RWPE1 (cell line): ENCODE measurements around the gene TNNI2.

Experiments
- CTCF ChIA-PET: fragments of 350-600 bp; sonication (Branson Sonifier 250); formaldehyde crosslinking; extraction: SDS; loops from one replicate; lab custom pipeline; 2021; lab: Yijun Ruan, JAX
- POLR2A ChIA-PET: fragments of 400-600 bp; formaldehyde crosslinking; extraction: SDS; loops from one replicate; lab custom pipeline; 2020; ENCODE audit warnings: antibody characterized with exemption; ENCODE audit not compliant: low non-redundant PET; lab: Yijun Ruan, JAX
- DNase-seq: peaks from one replicate; pipeline ENCODE4 v3.0.0; 2012; ENCODE audit warnings: low spot score
- H3K27ac ChIP-seq: fragments of 450-650 bp; 2 replicates; pipeline ENCODE4 v1.5.1; 2017
- TF ChIP-seq, protein P1 (sequence below): fragments of 450-650 bp; conservative IDR thresholded peaks from 2 replicates; pipeline ENCODE4 v1.5.1; 2017; ENCODE audit warnings: low read depth, mild to moderate bottlenecking

Gene TNNI2

GRCh38 chr11:1814691-1815090 is 24.1 kb upstream of the TNNI2 start:
- CTCF ChIA-PET, result no interaction called here
- POLR2A ChIA-PET, result no interaction called here

DNA sequence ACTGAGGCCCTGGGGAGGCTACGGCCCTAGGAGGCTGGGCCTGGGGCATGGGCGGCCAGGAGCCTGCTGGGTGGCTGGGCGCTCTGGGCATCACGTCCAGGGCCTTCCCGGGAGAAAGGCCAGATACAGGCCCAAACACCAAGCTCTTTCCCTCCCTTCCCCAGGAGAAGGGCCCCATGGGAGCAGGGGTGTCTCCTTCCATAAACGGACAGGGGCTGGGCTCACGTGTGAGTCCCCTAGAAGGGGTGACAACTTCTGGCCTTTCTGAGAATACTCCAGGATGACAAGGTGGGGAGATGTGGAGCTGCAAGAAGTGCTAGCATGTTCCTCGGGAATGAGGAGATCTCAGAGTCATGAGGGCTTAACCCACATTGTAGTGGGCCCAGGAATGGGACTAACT is 23.5 kb upstream of the TNNI2 start:
- POLR2A ChIA-PET, result no interaction called here
- DNase-seq, result no peak
- H3K27ac ChIP-seq, result no peak overlapping the region
- TF ChIP-seq, protein P1, sequence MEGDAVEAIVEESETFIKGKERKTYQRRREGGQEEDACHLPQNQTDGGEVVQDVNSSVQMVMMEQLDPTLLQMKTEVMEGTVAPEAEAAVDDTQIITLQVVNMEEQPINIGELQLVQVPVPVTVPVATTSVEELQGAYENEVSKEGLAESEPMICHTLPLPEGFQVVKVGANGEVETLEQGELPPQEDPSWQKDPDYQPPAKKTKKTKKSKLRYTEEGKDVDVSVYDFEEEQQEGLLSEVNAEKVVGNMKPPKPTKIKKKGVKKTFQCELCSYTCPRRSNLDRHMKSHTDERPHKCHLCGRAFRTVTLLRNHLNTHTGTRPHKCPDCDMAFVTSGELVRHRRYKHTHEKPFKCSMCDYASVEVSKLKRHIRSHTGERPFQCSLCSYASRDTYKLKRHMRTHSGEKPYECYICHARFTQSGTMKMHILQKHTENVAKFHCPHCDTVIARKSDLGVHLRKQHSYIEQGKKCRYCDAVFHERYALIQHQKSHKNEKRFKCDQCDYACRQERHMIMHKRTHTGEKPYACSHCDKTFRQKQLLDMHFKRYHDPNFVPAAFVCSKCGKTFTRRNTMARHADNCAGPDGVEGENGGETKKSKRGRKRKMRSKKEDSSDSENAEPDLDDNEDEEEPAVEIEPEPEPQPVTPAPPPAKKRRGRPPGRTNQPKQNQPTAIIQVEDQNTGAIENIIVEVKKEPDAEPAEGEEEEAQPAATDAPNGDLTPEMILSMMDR, result no peak
- CTCF ChIA-PET, result no interaction called here

More at GRCh38 chr11:1814691-1815090, 24.1 kb upstream of the TNNI2 start:
- no peak for DNase-seq
- TF ChIP-seq, protein P1, result no peak
- H3K27ac ChIP-seq, result no peak overlapping the region

GRCh38 chr11:1815751-1816150 is 23.0 kb upstream of the TNNI2 start:
- TF ChIP-seq, protein P1, result no peak
- POLR2A ChIA-PET, result no interaction called here
- DNase-seq, result no peak
- H3K27ac ChIP-seq, result no peak overlapping the region
- CTCF ChIA-PET, result interaction anchor here (0.6 kb wide), 2 partner anchors 8 to 43 kb away, joined by 3 read pairs; no protein-coding TSS in a partner anchor

DNA sequence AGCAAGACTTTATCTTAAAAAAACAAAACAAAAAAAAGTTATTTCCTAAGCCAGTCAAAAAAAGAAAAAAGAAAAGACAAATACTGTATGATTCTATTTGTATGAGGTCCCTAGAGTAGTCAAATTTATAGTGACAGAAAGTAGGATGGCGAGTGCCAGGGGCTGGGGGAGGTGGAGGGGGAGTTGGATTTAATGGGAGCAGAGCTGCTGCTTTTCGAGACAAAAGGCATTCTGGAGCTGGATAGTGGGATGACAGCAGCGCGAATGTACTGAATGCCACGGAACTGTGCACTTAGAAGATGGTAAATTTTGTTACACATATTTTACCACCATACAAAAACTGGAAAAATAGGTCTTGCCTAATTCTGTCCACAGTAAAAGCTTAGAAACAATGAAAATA is 21.8 kb upstream of the TNNI2 start:
- ChIA-PET CTCF (interaction anchor here (0.5 to 0.6 kb wide), 2 partner anchors 15 to 242 kb away, joined by 3 read pairs; no protein-coding TSS in a partner anchor), POLR2A (no interaction called here)
- no peak for DNase-seq
- TF ChIP-seq, protein P1, result no peak
- no peak overlapping the region for H3K27ac ChIP-seq

DNA sequence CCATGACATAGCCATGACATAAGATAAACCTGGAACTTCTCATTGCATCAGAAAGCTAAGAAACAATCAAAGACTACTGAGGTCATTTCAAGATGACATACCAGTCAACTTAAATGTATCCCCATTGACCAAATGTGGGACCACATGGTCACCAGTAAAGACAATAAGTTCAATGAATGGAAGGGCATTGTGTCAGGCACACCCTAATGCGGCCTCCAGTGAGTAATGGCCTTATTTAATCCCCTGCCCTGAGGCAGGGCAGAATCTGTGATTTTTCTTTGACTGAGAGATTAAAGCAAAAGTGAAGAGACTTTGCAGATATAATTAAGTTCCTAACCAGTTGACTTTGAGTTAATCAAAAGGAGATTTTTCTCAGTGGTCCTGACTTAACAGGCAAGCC is 21.3 kb upstream of the TNNI2 start:
- CTCF ChIA-PET, result interaction anchor here (0.5 to 0.6 kb wide), 2 partner anchors 166 to 243 kb away, joined by 3 read pairs; no protein-coding TSS in a partner anchor
- TF ChIP-seq, protein P1, result no peak
- H3K27ac ChIP-seq, result no peak overlapping the region
- DNase-seq, result peak; percentile 44
- POLR2A ChIA-PET, result no interaction called here

DNA sequence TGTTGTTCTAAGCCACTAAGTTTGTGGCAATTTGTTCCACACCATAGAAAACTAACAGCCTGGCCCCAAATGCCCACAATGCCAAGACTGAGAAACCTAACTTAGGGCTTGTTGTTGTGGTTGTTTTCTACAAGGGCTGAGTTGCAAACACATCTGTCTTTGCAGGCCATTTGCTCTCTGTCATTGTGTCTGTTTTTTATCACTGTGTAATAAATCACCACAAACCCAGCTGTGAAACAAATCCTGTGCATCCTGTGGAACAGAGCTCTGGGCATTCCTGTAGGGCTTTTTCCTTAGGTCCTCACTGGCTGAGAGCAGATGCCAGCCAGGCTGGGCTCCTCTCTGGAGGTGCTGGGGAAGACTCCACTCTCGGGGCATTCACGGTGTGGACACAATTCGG is 19.7 kb upstream of the TNNI2 start:
- ChIA-PET POLR2A (no interaction called here), CTCF (no interaction called here)
- TF ChIP-seq, protein P1, result no peak
- DNase-seq, result no peak
- H3K27ac ChIP-seq, result peak overlapping the region; percentile 29; the same call in 1 of the 2 replicates
